Measurements from ENCODE around the gene DOK4. TPM values are rescaled to one million over a fixed set of nuclear protein-coding genes. Genes with fewer than 3 reads are reported as not detected.
"Not testable (repeated sequence)": the region's sequence is repeated elsewhere in the genome, so short reads cannot be mapped to it uniquely, and the experiment has no call there.

Gene DOK4
- total and polyA plus RNA-seq, 7 donors = 3.9 to 147 (median 21.8) TPM

- Histone ChIP-seq H3K36me3 (no peaks in the 10 kb centered on the region), H3K9me3 (no peaks in the 10 kb centered on the region), H3K27ac (no peak overlapping the region), H3K4me1 (no peaks in the 10 kb centered on the region), H3K27me3 (no peaks in the 10 kb centered on the region), H3K4me3 (no peak overlapping the region)
- TF ChIP-seq EP300 (IDR thresholded peaks at IDR 0.05) (no peak), CTCF (IDR thresholded peaks at IDR 0.05) (no peak), POLR2AphosphoS5 (IDR thresholded peaks at IDR 0.05) (no peak), POLR2A (IDR thresholded peaks at IDR 0.05) (no peak)
- DNase-seq = peak; percentile 50
- 63 to 77% methylated on average over 9 of the region's 9 CpGs for WGBS, 2 donors
- intact Hi-C loops (cut with DNase I) = no loop called here
Observed at GRCh38 chr16:57500578-57501111, 14.4 kb upstream of the DOK4 start.

GRCh38 chr16:57499941-57500340, 13.6 kb upstream of the DOK4 start:
- intact Hi-C loops (cut with DNase I); H3K27me3 ChIP-seq; H3K4me3 ChIP-seq; H3K4me1 ChIP-seq; H3K27ac ChIP-seq; H3K9me3 ChIP-seq; H3K36me3 ChIP-seq: not testable (repeated sequence)
- WGBS, 2 donors = 94 to 95% methylated on average over 11 of the region's 11 CpGs
- peak; percentile 29 for DNase-seq

GRCh38 chr16:57498031-57498430, 11.7 kb upstream of the DOK4 start:
- no peaks in the 10 kb centered on the region for H3K4me1 ChIP-seq
- no peak overlapping the region for H3K27ac ChIP-seq
- peak; percentile 43 for DNase-seq
- intact Hi-C loops (cut with DNase I) = no loop called here
- WGBS, 2 donors = 91 to 94% methylated on average over 4 of the region's 4 CpGs
- H3K27me3 ChIP-seq = no peaks in the 10 kb centered on the region
- no peaks in the 10 kb centered on the region for H3K9me3 ChIP-seq
- TF ChIP-seq EP300 (IDR thresholded peaks at IDR 0.05) = no peak
- TF ChIP-seq POLR2A (IDR thresholded peaks at IDR 0.05) = no peak
- no peak for TF ChIP-seq CTCF (IDR thresholded peaks at IDR 0.05)
- no peak for TF ChIP-seq POLR2AphosphoS5 (IDR thresholded peaks at IDR 0.05)
- no peaks in the 10 kb centered on the region for H3K36me3 ChIP-seq
- H3K4me3 ChIP-seq = no peak overlapping the region

- H3K4me1 ChIP-seq = no peaks in the 10 kb centered on the region
- no peaks in the 10 kb centered on the region for H3K27me3 ChIP-seq
- H3K4me3 ChIP-seq = no peak overlapping the region
- intact Hi-C loops (cut with DNase I) = no loop called here
- no peak for TF ChIP-seq POLR2AphosphoS5 (IDR thresholded peaks at IDR 0.05)
- TF ChIP-seq CTCF (IDR thresholded peaks at IDR 0.05) = no peak
- no peak for TF ChIP-seq POLR2A (IDR thresholded peaks at IDR 0.05)
- TF ChIP-seq EP300 (IDR thresholded peaks at IDR 0.05) = no peak
- H3K36me3 ChIP-seq = no peaks in the 10 kb centered on the region
- WGBS, 2 donors = 77 to 80% methylated on average over 13 of the region's 13 CpGs
- DNase-seq = peak; percentile 39
- H3K9me3 ChIP-seq = no peaks in the 10 kb centered on the region
- no peak overlapping the region for H3K27ac ChIP-seq
Observed at GRCh38 chr16:57497121-57497520, 10.8 kb upstream of the DOK4 start.

- TF ChIP-seq POLR2AphosphoS5 (IDR thresholded peaks at IDR 0.05) (no peak), EP300 (IDR thresholded peaks at IDR 0.05) (no peak), POLR2A (IDR thresholded peaks at IDR 0.05) (no peak), CTCF (IDR thresholded peaks at IDR 0.05) (no peak)
- no peak for DNase-seq
- Histone ChIP-seq H3K4me3 (no peak overlapping the region), H3K36me3 (no peaks in the 10 kb centered on the region), H3K27me3 (no peaks in the 10 kb centered on the region), H3K27ac (no peak overlapping the region), H3K9me3 (no peaks in the 10 kb centered on the region), H3K4me1 (no peaks in the 10 kb centered on the region)
- intact Hi-C loops (cut with DNase I) = no loop called here
- WGBS, 2 donors = 91 to 93% methylated on average over 4 of the region's 4 CpGs
Observed at GRCh38 chr16:57493767-57494166, 7.5 kb upstream of the DOK4 start.
